Measurements from ENCODE around the gene FAM72A.
"Not testable (repeated sequence)": the region's sequence is repeated elsewhere in the genome, so short reads cannot be mapped to it uniquely, and the experiment has no call there.

DNA sequence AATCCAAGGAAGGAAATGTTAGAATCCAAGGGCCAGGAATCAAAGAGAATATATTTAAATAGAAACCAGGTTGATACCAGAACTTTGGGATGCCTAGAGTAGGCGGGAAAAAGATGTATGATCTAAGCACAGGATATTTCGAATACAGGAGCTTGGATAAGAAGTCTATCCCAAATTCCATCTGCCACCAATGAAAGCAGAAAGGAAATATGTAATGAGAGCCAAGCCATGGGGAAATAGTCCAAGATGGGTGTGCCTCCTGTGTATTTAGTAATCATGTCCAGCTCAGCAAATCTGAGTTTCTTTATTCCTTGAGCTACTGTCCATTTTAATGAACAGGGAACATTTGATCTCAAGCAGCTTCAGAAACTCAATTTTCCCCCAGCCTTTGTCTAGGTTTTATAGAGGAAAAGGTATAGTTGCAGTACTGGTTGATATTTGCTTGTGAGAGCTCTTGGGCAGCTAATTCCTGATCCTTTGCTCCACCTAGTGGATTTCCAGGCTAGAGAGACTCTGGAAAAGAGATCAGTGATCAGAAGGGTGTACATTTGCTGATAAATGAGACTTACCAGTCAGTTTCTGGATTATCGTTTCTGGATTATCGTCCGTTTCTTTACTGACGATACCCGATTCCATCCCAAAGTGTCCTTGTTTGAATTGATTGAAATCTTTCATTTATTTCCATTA, 28.3 kb downstream of the FAM72A start:
- TF ChIP-seq RAD21 (IDR thresholded peaks at IDR 0.05) = peak; percentile 47 to 59
- TF ChIP-seq YY1 (IDR thresholded peaks at IDR 0.05); SP1 (IDR thresholded peaks at IDR 0.05); HNF4G (IDR thresholded peaks at IDR 0.05); TAF1 (conservative IDR thresholded peaks at IDR 0.05); FOXA1 (IDR thresholded peaks at IDR 0.05); GABPA (IDR thresholded peaks at IDR 0.05 in 1 of 2, conservative IDR thresholded peaks at IDR 0.05 in 1 of 2); ATF3 (IDR thresholded peaks at IDR 0.05); RXRA (IDR thresholded peaks at IDR 0.05); HNF4A (conservative IDR thresholded peaks at IDR 0.05); EGR1 (IDR thresholded peaks at IDR 0.05; ENCODE audit: low read depth in 2 of 2); ZBTB33 (IDR thresholded peaks at IDR 0.05): not testable (repeated sequence)
- TF ChIP-seq, protein P1, sequence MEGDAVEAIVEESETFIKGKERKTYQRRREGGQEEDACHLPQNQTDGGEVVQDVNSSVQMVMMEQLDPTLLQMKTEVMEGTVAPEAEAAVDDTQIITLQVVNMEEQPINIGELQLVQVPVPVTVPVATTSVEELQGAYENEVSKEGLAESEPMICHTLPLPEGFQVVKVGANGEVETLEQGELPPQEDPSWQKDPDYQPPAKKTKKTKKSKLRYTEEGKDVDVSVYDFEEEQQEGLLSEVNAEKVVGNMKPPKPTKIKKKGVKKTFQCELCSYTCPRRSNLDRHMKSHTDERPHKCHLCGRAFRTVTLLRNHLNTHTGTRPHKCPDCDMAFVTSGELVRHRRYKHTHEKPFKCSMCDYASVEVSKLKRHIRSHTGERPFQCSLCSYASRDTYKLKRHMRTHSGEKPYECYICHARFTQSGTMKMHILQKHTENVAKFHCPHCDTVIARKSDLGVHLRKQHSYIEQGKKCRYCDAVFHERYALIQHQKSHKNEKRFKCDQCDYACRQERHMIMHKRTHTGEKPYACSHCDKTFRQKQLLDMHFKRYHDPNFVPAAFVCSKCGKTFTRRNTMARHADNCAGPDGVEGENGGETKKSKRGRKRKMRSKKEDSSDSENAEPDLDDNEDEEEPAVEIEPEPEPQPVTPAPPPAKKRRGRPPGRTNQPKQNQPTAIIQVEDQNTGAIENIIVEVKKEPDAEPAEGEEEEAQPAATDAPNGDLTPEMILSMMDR (IDR thresholded peaks at IDR 0.05; ENCODE audit: low read depth, low read length, missing input control) = not testable (repeated sequence)

Data from liver (tissue), 3 donors.